ENCODE results near the gene ZSWIM7.

ZSWIM7 gene

DNA sequence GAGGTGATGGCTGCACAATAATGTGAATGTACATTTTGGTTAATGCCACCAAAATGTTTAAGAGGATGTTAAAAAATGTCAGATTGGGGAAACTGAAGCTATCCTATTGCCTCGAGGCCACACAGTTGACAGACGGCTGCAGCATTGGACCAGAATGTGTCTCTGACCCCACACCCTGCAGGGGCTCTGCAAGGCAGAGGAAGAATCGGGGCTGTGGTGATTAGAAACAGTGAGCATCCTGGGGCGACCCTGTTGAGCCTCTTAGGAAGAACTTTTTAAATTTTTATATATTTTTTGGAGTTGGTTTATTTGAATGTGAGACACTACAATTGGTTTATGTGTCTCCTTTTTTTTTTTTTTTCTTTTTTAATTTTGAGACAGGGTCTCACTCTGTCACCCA lies 69.6 kb downstream of the ZSWIM7 start:
- DNase-seq (ENCODE audit: low read depth): no peak

- no peak for DNase-seq (ENCODE audit: low read depth)
These were observed 71.2 kb downstream of the ZSWIM7 start for GRCh38 chr17:15928286-15928785.
